ENCODE results near the gene EXOC4.

EXOC4 gene

DNA sequence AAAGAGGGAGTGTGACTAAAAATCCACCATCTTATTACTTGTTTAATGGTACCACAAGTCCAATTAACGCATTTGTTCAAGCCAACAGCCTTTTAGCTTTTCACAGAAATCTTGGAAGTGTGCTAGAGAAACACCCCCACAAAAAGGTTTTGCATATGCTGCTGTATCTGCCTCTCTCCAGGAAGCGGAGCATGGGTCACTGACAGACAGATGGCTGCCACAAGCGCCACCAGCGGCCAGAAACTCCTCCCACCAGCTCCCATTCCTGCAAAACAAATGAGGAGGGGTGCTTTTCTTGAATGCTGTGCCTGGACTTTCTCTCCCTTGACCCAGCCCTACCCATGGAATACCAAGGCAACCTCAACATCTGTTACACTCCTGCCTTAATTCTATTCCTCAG lies 698.0 kb downstream of the EXOC4 start:
- H3K4me1 ChIP-seq (ENCODE audit: control insufficient read depth, insufficient read depth, low read length): peaks cover 17% of the 10 kb centered on the region
- POLR2A ChIA-PET: no interaction called here
- H3K4me3 ChIP-seq (ENCODE audit: low read depth, low read length): no peak overlapping the region
- no peak overlapping the region for H3K27ac ChIP-seq (ENCODE audit: extremely low read depth, low read depth, low read length)
- H3K9me3 ChIP-seq (ENCODE audit: control insufficient read depth, insufficient read depth, low read depth, low read length): no peaks in the 10 kb centered on the region
- TF ChIP-seq KLF10 (tag by site-specific recombination; IDR thresholded peaks at IDR 0.05): no peak
- TF ChIP-seq, protein P1, sequence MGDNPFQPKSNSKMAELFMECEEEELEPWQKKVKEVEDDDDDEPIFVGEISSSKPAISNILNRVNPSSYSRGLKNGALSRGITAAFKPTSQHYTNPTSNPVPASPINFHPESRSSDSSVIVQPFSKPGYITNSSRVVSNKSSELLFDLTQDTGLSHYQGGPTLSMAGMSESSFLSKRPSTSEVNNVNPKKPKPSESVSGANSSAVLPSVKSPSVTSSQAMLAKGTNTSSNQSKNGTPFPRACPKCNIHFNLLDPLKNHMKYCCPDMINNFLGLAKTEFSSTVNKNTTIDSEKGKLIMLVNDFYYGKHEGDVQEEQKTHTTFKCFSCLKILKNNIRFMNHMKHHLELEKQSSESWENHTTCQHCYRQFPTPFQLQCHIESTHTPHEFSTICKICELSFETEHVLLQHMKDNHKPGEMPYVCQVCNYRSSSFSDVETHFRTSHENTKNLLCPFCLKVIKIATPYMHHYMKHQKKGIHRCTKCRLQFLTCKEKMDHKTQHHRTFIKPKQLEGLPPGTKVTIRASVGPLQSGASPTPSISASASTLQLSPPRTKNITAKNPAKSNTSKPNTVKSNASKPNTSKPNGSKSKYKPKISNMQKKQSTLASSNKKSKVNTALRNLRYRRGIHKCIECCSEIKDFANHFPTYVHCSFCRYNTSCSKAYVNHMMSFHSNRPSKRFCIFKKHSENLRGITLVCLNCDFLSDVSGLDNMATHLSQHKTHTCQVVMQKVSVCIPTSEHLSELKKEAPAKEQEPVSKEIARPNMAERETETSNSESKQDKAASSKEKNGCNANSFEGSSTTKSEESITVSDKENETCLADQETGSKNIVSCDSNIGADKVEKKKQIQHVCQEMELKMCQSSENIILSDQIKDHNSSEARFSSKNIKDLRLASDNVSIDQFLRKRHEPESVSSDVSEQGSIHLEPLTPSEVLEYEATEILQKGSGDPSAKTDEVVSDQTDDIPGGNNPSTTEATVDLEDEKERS (tag by site-specific recombination; IDR thresholded peaks at IDR 0.05): no peak
- no peak for TF ChIP-seq ZNF529 (tag by site-specific recombination; IDR thresholded peaks at IDR 0.05; ENCODE audit: insufficient replicate concordance)
- no peak for TF ChIP-seq ZNF239 (tag by site-specific recombination; IDR thresholded peaks at IDR 0.05)
- no peak for TF ChIP-seq ZNF404 (tag by site-specific recombination; IDR thresholded peaks at IDR 0.05)
- no peak for TF ChIP-seq ZBTB20 (tag by site-specific recombination; IDR thresholded peaks at IDR 0.05)
- no peak for TF ChIP-seq ZNF48 (tag by site-specific recombination; IDR thresholded peaks at IDR 0.05)
- no peak for TF ChIP-seq ZSCAN30 (tag by site-specific recombination; IDR thresholded peaks at IDR 0.05)
- no peak for TF ChIP-seq ZNF626 (tag by site-specific recombination; IDR thresholded peaks at IDR 0.05)
- no peak for TF ChIP-seq ZNF600 (tag by site-specific recombination; IDR thresholded peaks at IDR 0.05)
- TF ChIP-seq ZNF416 (tag by site-specific recombination; IDR thresholded peaks at IDR 0.05): no peak
- TF ChIP-seq, protein P2, sequence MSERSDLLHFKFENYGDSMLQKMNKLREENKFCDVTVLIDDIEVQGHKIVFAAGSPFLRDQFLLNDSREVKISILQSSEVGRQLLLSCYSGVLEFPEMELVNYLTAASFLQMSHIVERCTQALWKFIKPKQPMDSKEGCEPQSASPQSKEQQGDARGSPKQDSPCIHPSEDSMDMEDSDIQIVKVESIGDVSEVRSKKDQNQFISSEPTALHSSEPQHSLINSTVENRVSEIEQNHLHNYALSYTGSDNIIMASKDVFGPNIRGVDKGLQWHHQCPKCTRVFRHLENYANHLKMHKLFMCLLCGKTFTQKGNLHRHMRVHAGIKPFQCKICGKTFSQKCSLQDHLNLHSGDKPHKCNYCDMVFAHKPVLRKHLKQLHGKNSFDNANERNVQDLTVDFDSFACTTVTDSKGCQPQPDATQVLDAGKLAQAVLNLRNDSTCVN (tag by site-specific recombination; optimal IDR thresholded peaks at IDR 0.05): no peak
- TF ChIP-seq ZNF155 (tag by site-specific recombination; IDR thresholded peaks at IDR 0.05): no peak
- no peak for TF ChIP-seq ZNF658 (tag by site-specific recombination; IDR thresholded peaks at IDR 0.05)
- TF ChIP-seq ZNF391 (tag by site-specific recombination; IDR thresholded peaks at IDR 0.05; ENCODE audit: borderline replicate concordance, low read depth): no peak
- TF ChIP-seq, protein P3, sequence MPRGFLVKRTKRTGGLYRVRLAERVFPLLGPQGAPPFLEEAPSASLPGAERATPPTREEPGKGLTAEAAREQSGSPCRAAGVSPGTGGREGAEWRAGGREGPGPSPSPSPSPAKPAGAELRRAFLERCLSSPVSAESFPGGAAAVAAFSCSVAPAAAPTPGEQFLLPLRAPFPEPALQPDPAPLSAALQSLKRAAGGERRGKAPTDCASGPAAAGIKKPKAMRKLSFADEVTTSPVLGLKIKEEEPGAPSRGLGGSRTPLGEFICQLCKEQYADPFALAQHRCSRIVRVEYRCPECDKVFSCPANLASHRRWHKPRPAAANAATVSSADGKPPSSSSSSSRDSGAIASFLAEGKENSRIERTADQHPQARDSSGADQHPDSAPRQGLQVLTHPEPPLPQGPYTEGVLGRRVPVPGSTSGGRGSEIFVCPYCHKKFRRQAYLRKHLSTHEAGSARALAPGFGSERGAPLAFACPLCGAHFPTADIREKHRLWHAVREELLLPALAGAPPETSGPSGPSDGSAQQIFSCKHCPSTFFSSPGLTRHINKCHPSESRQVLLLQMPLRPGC (tag by site-specific recombination; IDR thresholded peaks at IDR 0.05): no peak
- CTCF ChIA-PET: no interaction called here
- no peaks in the 10 kb centered on the region for H3K36me3 ChIP-seq (ENCODE audit: control insufficient read depth in 2 of 2, insufficient read depth in 1 of 2, low read length in 2 of 2)

DNA sequence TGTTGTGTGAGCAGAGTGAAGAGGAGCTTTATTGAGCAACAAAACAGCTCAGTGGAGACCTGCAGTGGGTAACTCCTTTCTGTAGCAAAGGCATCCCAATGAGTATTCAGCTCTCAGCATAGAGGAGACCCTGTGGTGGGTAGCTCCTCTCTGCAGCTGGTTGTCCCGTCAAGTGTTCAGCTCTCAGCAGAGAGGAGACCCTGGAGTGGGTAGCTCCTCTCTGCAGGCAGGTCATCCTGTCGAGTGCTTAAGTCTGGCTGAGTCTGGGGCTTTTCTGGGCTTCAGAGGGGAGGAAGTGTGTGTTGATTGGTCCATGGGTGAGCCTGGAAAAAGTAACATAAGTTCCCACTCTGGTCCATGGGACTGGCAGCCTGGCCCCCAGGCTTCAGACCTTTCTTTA lies 702.3 kb downstream of the EXOC4 start:
- no peaks in the 10 kb centered on the region for H3K4me1 ChIP-seq (ENCODE audit: control insufficient read depth, insufficient read depth, low read length)
- no peak overlapping the region for H3K27ac ChIP-seq (ENCODE audit: extremely low read depth, low read depth, low read length)
- H3K36me3 ChIP-seq (ENCODE audit: control insufficient read depth in 2 of 2, insufficient read depth in 1 of 2, low read length in 2 of 2): no peaks in the 10 kb centered on the region
- H3K4me3 ChIP-seq (ENCODE audit: low read depth, low read length): no peak overlapping the region
- no peaks in the 10 kb centered on the region for H3K9me3 ChIP-seq (ENCODE audit: control insufficient read depth, insufficient read depth, low read depth, low read length)
- TF ChIP-seq ZNF623 (tag by site-specific recombination; IDR thresholded peaks at IDR 0.05) (no peak), ZNF785 (tag by site-specific recombination; IDR thresholded peaks at IDR 0.05) (no peak), KLF7 (tag by site-specific recombination; IDR thresholded peaks at IDR 0.05; ENCODE audit: borderline replicate concordance) (no peak)
- TF ChIP-seq, protein P4, sequence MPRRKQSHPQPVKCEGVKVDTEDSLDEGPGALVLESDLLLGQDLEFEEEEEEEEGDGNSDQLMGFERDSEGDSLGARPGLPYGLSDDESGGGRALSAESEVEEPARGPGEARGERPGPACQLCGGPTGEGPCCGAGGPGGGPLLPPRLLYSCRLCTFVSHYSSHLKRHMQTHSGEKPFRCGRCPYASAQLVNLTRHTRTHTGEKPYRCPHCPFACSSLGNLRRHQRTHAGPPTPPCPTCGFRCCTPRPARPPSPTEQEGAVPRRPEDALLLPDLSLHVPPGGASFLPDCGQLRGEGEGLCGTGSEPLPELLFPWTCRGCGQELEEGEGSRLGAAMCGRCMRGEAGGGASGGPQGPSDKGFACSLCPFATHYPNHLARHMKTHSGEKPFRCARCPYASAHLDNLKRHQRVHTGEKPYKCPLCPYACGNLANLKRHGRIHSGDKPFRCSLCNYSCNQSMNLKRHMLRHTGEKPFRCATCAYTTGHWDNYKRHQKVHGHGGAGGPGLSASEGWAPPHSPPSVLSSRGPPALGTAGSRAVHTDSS (tag by site-specific recombination; IDR thresholded peaks at IDR 0.05): no peak
- POLR2A ChIA-PET: no interaction called here
- CTCF ChIA-PET: no interaction called here
